HG03354 (cell line): ENCODE data around the gene COTL1.

ENCODE experiments used
- ATAC-seq: cut with Tn5 transposase; IDR thresholded peaks from one replicate; pipeline ENCODE4 v1.9.1; 2021; ENCODE audit warnings: mild to moderate bottlenecking; ENCODE audit not compliant: unreplicated experiment, poor library complexity, severe bottlenecking

The COTL1 gene

GRCh38 chr16:84617791-84618580, at the start of gene COTL1:
Gene COTL1 (minus strand): TSS chr16:84618078. CDS start chr16:84617914, 164 bp downstream.
- ATAC-seq, result peak; percentile 84

DNA sequence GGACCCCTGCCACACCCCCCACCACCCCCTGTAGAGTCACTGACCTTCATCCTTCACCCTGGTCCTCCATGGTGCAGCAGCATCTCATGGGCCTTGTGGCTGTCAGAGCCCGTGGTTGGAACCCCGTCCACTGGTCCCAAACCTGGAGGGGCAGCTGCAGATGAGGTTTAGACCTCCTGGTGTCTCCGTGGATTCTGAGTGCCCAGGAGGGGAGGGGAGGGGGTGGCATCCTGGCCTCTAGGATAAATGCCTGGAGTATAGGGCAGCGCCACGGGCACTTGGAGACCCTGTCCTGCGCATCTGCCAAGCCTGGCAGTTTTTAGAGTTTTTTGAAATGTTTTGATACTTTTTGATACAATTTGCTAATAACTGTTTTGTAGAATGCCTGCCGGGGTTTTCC, 48.0 kb upstream of the COTL1 start:
- no peak for ATAC-seq

DNA sequence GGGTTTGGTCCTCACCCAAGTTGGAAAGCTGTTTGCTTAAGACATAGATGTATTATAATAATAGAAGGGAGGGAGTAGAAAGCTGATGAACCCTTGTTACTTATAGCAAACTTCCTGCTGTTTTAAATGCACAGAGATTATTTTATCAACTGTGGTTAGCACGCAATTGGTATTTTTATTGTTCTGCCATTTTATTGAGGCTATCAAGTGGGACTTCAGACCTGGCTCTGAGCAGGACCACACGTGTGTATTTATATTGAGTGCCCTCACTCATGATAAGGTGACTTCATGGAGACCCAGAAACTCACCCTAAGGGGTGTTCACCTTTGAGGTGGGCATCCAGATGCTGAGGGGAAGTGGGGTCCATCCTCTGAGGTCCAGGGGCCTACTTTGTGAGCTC, 47.5 kb upstream of the COTL1 start:
- no peak for ATAC-seq

DNA sequence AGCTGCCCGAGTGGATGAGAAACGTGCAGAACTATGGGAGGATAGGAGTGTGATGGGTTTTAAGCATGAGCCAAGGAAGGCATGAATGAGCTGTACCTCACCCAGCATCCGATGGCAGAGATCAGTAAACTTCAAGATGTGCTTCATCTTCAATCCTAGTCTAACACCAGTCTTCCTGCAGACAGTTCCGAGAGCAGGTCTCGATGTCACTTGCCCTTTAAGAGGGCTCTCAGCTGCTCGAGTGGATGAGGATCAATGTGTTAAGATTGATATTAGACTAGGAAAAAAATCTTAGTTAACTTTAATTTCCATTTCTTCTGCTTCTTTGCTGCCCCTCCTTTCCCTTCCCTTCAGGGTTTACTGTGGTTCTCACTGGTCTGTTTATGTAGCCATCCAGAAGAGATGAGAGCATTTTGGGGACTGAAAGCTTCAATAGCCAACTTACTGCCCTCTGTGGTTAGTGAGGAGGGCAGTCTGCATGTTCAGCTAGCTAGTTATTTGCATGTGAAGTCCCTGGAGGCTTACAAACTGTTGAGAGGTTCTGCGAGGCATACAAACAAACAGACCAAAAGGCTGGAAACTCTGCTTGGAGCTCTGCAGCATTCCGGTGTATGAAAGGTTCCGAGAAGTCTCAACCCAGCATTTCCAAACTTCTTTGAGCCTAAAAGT, 45.7 kb upstream of the COTL1 start:
- ATAC-seq, result peak; percentile 93

- ATAC-seq, result no peak
These were observed 44.6 kb upstream of the COTL1 start for GRCh38 chr16:84662471-84662870.

- no peak for ATAC-seq
These were observed 43.7 kb upstream of the COTL1 start for GRCh38 chr16:84661418-84662060.

- no peak for ATAC-seq
These were observed 43.1 kb upstream of the COTL1 start for GRCh38 chr16:84660973-84661372.

- no peak for ATAC-seq
These were observed 41.9 kb upstream of the COTL1 start for GRCh38 chr16:84659656-84660300.

GRCh38 chr16:84658690-84659089, 40.8 kb upstream of the COTL1 start:
- ATAC-seq, result no peak

DNA sequence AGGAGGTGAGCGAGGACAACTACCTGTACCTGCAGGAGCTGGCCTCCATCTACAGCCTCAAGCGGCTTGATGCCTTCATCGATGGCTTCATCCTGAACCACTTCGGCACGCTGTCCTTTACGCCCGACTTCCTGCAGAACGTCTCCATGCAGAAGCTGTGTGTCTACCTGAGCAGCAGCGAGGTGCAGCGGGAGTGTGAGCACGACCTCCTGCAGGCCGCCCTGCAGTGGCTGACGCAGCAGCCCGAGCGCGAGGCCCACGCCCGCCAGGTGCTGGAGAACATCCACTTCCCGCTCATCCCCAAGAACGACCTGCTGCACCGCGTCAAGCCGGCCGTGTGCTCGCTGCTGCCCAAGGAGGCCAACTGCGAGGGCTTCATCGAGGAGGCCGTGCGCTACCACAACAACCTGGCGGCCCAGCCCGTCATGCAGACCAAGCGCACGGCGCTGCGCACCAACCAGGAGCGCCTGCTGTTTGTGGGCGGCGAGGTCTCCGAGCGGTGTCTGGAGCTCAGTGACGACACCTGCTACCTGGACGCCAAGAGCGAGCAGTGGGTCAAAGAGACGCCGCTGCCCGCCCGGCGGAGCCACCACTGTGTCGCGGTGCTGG, 39.5 kb upstream of the COTL1 start:
- no peak for ATAC-seq

- no peak for ATAC-seq
These were observed 38.8 kb upstream of the COTL1 start for GRCh38 chr16:84656649-84657048.

- no peak for ATAC-seq
These were observed 37.1 kb upstream of the COTL1 start for GRCh38 chr16:84654998-84655397.

DNA sequence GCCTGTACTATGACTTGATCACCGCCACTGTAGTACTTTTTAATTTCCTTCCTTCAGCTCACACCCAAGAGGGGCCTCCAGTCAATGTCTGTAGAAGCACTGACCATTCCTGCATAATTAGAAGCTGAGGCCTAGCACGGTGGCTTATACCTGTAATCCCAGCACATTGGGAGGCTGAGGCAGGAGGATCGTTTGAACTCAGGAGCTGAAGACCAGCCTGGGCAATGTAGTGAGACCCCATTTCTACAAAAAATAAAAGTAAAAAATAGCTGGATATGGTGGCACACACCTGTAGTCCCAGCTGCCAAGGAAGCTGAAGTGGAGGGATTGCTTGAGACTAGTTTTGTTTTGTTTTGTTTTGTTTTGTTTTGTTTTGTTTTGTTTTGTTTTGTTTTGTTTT, 36.4 kb upstream of the COTL1 start:
- no peak for ATAC-seq

DNA sequence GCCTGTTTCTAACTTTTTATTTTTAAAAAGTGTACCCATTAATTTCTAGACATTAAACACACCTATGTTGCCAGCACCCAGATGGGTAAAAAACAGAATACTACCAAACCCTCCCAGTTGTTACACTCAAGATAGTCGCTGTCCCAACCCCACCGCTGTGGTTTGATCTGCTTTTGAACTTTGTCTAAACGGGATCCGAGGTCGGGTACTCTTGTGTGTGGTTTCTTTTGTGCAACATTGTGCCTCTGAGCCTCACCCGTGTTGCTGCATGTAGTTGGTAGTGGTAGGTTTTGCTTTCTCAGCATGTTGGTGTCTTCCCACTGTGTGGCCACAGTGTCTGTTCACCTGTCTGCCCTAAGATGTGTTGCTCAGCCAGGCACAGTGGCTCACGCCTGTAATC, 34.7 kb upstream of the COTL1 start:
- no peak for ATAC-seq

GRCh38 chr16:84650062-84650991, 32.4 kb upstream of the COTL1 start:
- ATAC-seq, result no peak

- no peak for ATAC-seq
These were observed 31.6 kb upstream of the COTL1 start for GRCh38 chr16:84649511-84649861.

- ATAC-seq, result peak; percentile 73
These were observed 31.0 kb upstream of the COTL1 start for GRCh38 chr16:84648595-84649510.
